NCI-H226 (cell line): Measurements from ENCODE around the gene ANKK1.

ENCODE experiments used
- DNase-seq: peaks from one replicate; pipeline ENCODE4 v3.0.0-alpha.2; 2015

ANKK1 gene

GRCh38 chr11:113377681-113378412, 9.7 kb upstream of the ANKK1 start:
- DNase-seq, result no peak

- no peak for DNase-seq
These were observed 8.9 kb upstream of the ANKK1 start for GRCh38 chr11:113378692-113379091.

GRCh38 chr11:113382121-113382520, 5.5 kb upstream of the ANKK1 start:
- no peak for DNase-seq

- DNase-seq, result peak; percentile 86
These were observed 3.0 kb upstream of the ANKK1 start for GRCh38 chr11:113384551-113384950.

- DNase-seq, result no peak
These were observed 1.8 kb upstream of the ANKK1 start for GRCh38 chr11:113385749-113386148.

- no peak for DNase-seq
These were observed 713 bp upstream of the ANKK1 start for GRCh38 chr11:113386866-113387265.

GRCh38 chr11:113389272-113389671, 1.7 kb downstream of the ANKK1 start:
- DNase-seq, result no peak

GRCh38 chr11:113392236-113392921, 4.8 kb downstream of the ANKK1 start:
- no peak for DNase-seq

- DNase-seq, result no peak
These were observed 6.0 kb downstream of the ANKK1 start for GRCh38 chr11:113393501-113393985.

GRCh38 chr11:113394919-113395318, 7.3 kb downstream of the ANKK1 start:
- DNase-seq, result no peak

- no peak for DNase-seq
These were observed 8.3 kb downstream of the ANKK1 start for GRCh38 chr11:113395782-113396336.

- no peak for DNase-seq
These were observed 9.1 kb downstream of the ANKK1 start for GRCh38 chr11:113396690-113397089.

- no peak for DNase-seq
These were observed 9.6 kb downstream of the ANKK1 start for GRCh38 chr11:113397212-113397611.

GRCh38 chr11:113397821-113398220, 10.2 kb downstream of the ANKK1 start:
- DNase-seq, result no peak

- DNase-seq, result no peak
These were observed 11.3 kb downstream of the ANKK1 start for GRCh38 chr11:113398669-113399430.

GRCh38 chr11:113400631-113401230, 13.2 kb downstream of the ANKK1 start:
- DNase-seq, result no peak

GRCh38 chr11:113401718-113402117, 14.1 kb downstream of the ANKK1 start:
- DNase-seq, result peak; percentile 67

GRCh38 chr11:113404859-113405430, 17.4 kb downstream of the ANKK1 start:
- DNase-seq, result no peak

GRCh38 chr11:113405724-113406478, 18.3 kb downstream of the ANKK1 start:
- DNase-seq, result no peak

- no peak for DNase-seq
These were observed 19.6 kb downstream of the ANKK1 start for GRCh38 chr11:113407163-113407562.

- no peak for DNase-seq
These were observed 20.6 kb downstream of the ANKK1 start for GRCh38 chr11:113408206-113408605.

GRCh38 chr11:113408887-113409286, 21.3 kb downstream of the ANKK1 start:
- DNase-seq, result no peak
